HEK293 (cell line): ENCODE measurements around the gene SOX5.

ENCODE experiments used
- CTCF ChIA-PET: fragments of 350-600 bp; formaldehyde crosslinking; extraction: SDS; loops from one replicate; lab custom pipeline; 2021; ENCODE audit warnings: antibody characterized with exemption; lab: Yijun Ruan, JAX
- POLR2A ChIA-PET: fragments of 300-600 bp; formaldehyde crosslinking; extraction: SDS; loops from one replicate; lab custom pipeline; 2020; ENCODE audit warnings: antibody characterized with exemption, inconsistent platforms; lab: Yijun Ruan, JAX
- H3K27ac ChIP-seq: fragments of 200-500 bp; sonication (Bioruptor generic); 2 replicates; pipeline ENCODE4 v1.5.1; 2014; ENCODE audit warnings: low read depth, low read length, control low read depth, inconsistent platforms; ENCODE audit errors: extremely low read depth
- H3K36me3 ChIP-seq, 2 experiments: fragments of 200-500 bp in 1 of 2; sonication (Bioruptor generic) in 1 of 2; 1 replicate in 1 of 2; 2 replicates in 1 of 2; pipeline ENCODE4 v1.5.1; 2014 to 2017; ENCODE audit warnings: inconsistent platforms in 2 of 2, low read length in 2 of 2; ENCODE audit not compliant: control insufficient read depth in 2 of 2, insufficient read depth in 1 of 2
- H3K4me1 ChIP-seq: fragments of 200-500 bp; sonication (Bioruptor generic); 2 replicates; pipeline ENCODE4 v1.5.1; 2014; ENCODE audit warnings: mild to moderate bottlenecking, low read length, inconsistent platforms; ENCODE audit not compliant: control insufficient read depth, insufficient read depth
- H3K4me3 ChIP-seq: 2 replicates; pipeline ENCODE4 v1.5.1; 2011; ENCODE audit warnings: low read depth, mild to moderate bottlenecking, control low read depth, low read length, moderate library complexity
- H3K9me3 ChIP-seq: fragments of 200-500 bp; sonication (Bioruptor generic); 2 replicates; pipeline ENCODE4 v1.5.1; 2014; ENCODE audit warnings: low read depth, low read length, inconsistent platforms; ENCODE audit not compliant: control insufficient read depth, insufficient read depth
- GFI1B ChIP-seq: fragments of 450-650 bp; formaldehyde crosslinking; IDR thresholded peaks from 2 replicates; pipeline ENCODE4 v1.5.1; 2016; ENCODE audit warnings: missing biosample characterization, missing genetic modification characterization
- OVOL3 ChIP-seq: fragments of 450-650 bp; formaldehyde crosslinking; IDR thresholded peaks from 2 replicates; pipeline ENCODE4 v1.5.1; 2016; ENCODE audit warnings: missing biosample characterization, missing genetic modification characterization
- RBAK ChIP-seq: fragments of 450-650 bp; formaldehyde crosslinking; IDR thresholded peaks from 2 replicates; pipeline ENCODE4 v1.5.1; 2016; ENCODE audit warnings: missing biosample characterization, missing genetic modification characterization
- SCRT2 ChIP-seq: fragments of 450-650 bp; formaldehyde crosslinking; IDR thresholded peaks from 2 replicates; pipeline ENCODE4 v1.5.1; 2016; ENCODE audit warnings: missing biosample characterization, missing genetic modification characterization
- ZBTB1 ChIP-seq: fragments of 450-650 bp; formaldehyde crosslinking; IDR thresholded peaks from 2 replicates; pipeline ENCODE4 v1.5.1; 2016; ENCODE audit warnings: missing biosample characterization, missing genetic modification characterization
- ZBTB48 ChIP-seq: fragments of 450-650 bp; formaldehyde crosslinking; IDR thresholded peaks from 2 replicates; pipeline ENCODE4 v1.5.1; 2016; ENCODE audit warnings: missing biosample characterization, missing genetic modification characterization
- ZFP41 ChIP-seq: fragments of 450-650 bp; formaldehyde crosslinking; IDR thresholded peaks from 2 replicates; pipeline ENCODE4 v1.5.1; 2016; ENCODE audit warnings: missing biosample characterization, missing genetic modification characterization, borderline replicate concordance
- ZFP69B ChIP-seq: fragments of 450-650 bp; formaldehyde crosslinking; IDR thresholded peaks from 2 replicates; pipeline ENCODE4 v1.5.1; 2016; ENCODE audit warnings: missing biosample characterization, missing genetic modification characterization
- ZNF114 ChIP-seq: fragments of 450-650 bp; formaldehyde crosslinking; IDR thresholded peaks from 2 replicates; pipeline ENCODE4 v1.5.0; 2017; ENCODE audit warnings: missing biosample characterization, missing genetic modification characterization
- ZNF121 ChIP-seq: fragments of 450-650 bp; formaldehyde crosslinking; IDR thresholded peaks from 2 replicates; pipeline ENCODE4 v1.5.1; 2016; ENCODE audit warnings: missing biosample characterization, missing genetic modification characterization
- ZNF155 ChIP-seq: fragments of 450-650 bp; formaldehyde crosslinking; IDR thresholded peaks from 2 replicates; pipeline ENCODE4 v1.5.1; 2016; ENCODE audit warnings: missing biosample characterization, missing genetic modification characterization
- ZNF16 ChIP-seq: fragments of 450-650 bp; formaldehyde crosslinking; IDR thresholded peaks from 2 replicates; pipeline ENCODE4 v1.5.1; 2016; ENCODE audit warnings: low read depth, missing biosample characterization, missing genetic modification characterization
- ZNF211 ChIP-seq: fragments of 450-650 bp; formaldehyde crosslinking; IDR thresholded peaks from 2 replicates; pipeline ENCODE4 v1.5.1; 2016; ENCODE audit warnings: low read depth, missing biosample characterization, missing genetic modification characterization
- ZNF214 ChIP-seq: fragments of 450-650 bp; formaldehyde crosslinking; IDR thresholded peaks from 2 replicates; pipeline ENCODE4 v1.5.1; 2017; ENCODE audit warnings: missing biosample characterization, mild to moderate bottlenecking, missing genetic modification characterization, borderline replicate concordance
- ZNF514 ChIP-seq: fragments of 450-650 bp; formaldehyde crosslinking; IDR thresholded peaks from 2 replicates; pipeline ENCODE4 v1.5.1; 2016; ENCODE audit warnings: missing biosample characterization, missing genetic modification characterization
- ZNF530 ChIP-seq: fragments of 450-650 bp; formaldehyde crosslinking; IDR thresholded peaks from 2 replicates; pipeline ENCODE4 v1.5.1; 2016; ENCODE audit warnings: low read depth, missing biosample characterization, missing genetic modification characterization
- ZNF560 ChIP-seq: fragments of 450-650 bp; formaldehyde crosslinking; IDR thresholded peaks from 2 replicates; pipeline ENCODE4 v1.5.1; 2017; ENCODE audit warnings: missing biosample characterization, missing genetic modification characterization, borderline replicate concordance
- ZNF596 ChIP-seq: fragments of 450-650 bp; IDR thresholded peaks from 2 replicates; pipeline ENCODE4 v1.5.0; 2018; ENCODE audit warnings: missing biosample characterization, mild to moderate bottlenecking, missing genetic modification characterization, moderate library complexity
- ZNF610 ChIP-seq: fragments of 450-650 bp; formaldehyde crosslinking; IDR thresholded peaks from 2 replicates; pipeline ENCODE4 v1.5.1; 2016; ENCODE audit warnings: missing biosample characterization, missing genetic modification characterization, borderline replicate concordance
- ZNF624 ChIP-seq: fragments of 450-650 bp; formaldehyde crosslinking; IDR thresholded peaks from 2 replicates; pipeline ENCODE4 v1.5.1; 2017; ENCODE audit warnings: missing biosample characterization, missing genetic modification characterization
- ZNF677 ChIP-seq: fragments of 450-650 bp; IDR thresholded peaks from 2 replicates; pipeline ENCODE4 v1.5.0; 2018; ENCODE audit warnings: missing biosample characterization, mild to moderate bottlenecking, missing genetic modification characterization, moderate library complexity
- ZNF843 ChIP-seq: fragments of 450-650 bp; formaldehyde crosslinking; IDR thresholded peaks from 2 replicates; pipeline ENCODE4 v1.5.1; 2016; ENCODE audit warnings: missing biosample characterization, missing genetic modification characterization
- TF ChIP-seq, protein P1 (sequence below): fragments of 450-650 bp; formaldehyde crosslinking; IDR thresholded peaks from 2 replicates; pipeline ENCODE4 v1.5.1; 2016; ENCODE audit warnings: missing biosample characterization, missing genetic modification characterization
- TF ChIP-seq, protein P2 (sequence below): fragments of 450-650 bp; formaldehyde crosslinking; IDR thresholded peaks from 2 replicates; pipeline ENCODE4 v1.5.1; 2016; ENCODE audit warnings: missing biosample characterization, missing genetic modification characterization
- TF ChIP-seq, protein P3 (sequence below): fragments of 450-650 bp; formaldehyde crosslinking; IDR thresholded peaks from 2 replicates; pipeline ENCODE4 v1.5.1; 2017; ENCODE audit warnings: missing biosample characterization, missing genetic modification characterization
- TF ChIP-seq, protein P4 (sequence below): fragments of 450-650 bp; formaldehyde crosslinking; IDR thresholded peaks from 2 replicates; pipeline ENCODE4 v1.5.1; 2016; ENCODE audit warnings: missing biosample characterization, missing genetic modification characterization, low read depth
- TF ChIP-seq, protein P5 (sequence below): fragments of 450-650 bp; formaldehyde crosslinking; IDR thresholded peaks from 2 replicates; pipeline ENCODE4 v1.5.1; 2017; ENCODE audit warnings: missing biosample characterization, missing genetic modification characterization

The SOX5 gene

DNA sequence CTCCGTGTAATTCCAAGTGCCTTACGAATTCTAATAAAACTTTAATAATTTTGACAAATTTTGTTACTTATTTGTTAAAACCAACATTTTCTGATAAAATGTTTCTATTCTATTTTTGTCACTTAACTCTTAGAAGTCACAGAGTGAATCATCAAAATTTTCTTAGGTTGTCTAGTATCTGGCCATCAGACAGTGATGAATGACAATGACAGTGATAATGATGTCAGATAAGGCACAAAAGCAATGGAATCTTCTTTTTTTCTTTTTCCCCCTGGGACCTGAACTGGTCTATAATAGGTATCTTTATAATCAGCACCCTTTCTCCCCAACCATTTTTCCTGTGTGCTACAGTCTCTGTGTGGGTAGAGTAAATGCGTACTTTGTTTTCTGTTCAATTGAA, 407.3 kb downstream of the SOX5 start:
- Histone ChIP-seq H3K36me3 (no peaks in the 10 kb centered on the region), H3K4me1 (no peaks in the 10 kb centered on the region), H3K9me3 (no peaks in the 10 kb centered on the region), H3K4me3 (no peak overlapping the region), H3K27ac (no peak overlapping the region)
- TF ChIP-seq ZNF211 (tag by site-specific recombination) = no peak
- no peak for TF ChIP-seq ZNF514 (tag by site-specific recombination)
- TF ChIP-seq, protein P1, sequence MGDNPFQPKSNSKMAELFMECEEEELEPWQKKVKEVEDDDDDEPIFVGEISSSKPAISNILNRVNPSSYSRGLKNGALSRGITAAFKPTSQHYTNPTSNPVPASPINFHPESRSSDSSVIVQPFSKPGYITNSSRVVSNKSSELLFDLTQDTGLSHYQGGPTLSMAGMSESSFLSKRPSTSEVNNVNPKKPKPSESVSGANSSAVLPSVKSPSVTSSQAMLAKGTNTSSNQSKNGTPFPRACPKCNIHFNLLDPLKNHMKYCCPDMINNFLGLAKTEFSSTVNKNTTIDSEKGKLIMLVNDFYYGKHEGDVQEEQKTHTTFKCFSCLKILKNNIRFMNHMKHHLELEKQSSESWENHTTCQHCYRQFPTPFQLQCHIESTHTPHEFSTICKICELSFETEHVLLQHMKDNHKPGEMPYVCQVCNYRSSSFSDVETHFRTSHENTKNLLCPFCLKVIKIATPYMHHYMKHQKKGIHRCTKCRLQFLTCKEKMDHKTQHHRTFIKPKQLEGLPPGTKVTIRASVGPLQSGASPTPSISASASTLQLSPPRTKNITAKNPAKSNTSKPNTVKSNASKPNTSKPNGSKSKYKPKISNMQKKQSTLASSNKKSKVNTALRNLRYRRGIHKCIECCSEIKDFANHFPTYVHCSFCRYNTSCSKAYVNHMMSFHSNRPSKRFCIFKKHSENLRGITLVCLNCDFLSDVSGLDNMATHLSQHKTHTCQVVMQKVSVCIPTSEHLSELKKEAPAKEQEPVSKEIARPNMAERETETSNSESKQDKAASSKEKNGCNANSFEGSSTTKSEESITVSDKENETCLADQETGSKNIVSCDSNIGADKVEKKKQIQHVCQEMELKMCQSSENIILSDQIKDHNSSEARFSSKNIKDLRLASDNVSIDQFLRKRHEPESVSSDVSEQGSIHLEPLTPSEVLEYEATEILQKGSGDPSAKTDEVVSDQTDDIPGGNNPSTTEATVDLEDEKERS (tag by site-specific recombination) = no peak
- TF ChIP-seq RBAK = no peak
- TF ChIP-seq ZNF16 (tag by site-specific recombination) = no peak
- TF ChIP-seq, protein P2, sequence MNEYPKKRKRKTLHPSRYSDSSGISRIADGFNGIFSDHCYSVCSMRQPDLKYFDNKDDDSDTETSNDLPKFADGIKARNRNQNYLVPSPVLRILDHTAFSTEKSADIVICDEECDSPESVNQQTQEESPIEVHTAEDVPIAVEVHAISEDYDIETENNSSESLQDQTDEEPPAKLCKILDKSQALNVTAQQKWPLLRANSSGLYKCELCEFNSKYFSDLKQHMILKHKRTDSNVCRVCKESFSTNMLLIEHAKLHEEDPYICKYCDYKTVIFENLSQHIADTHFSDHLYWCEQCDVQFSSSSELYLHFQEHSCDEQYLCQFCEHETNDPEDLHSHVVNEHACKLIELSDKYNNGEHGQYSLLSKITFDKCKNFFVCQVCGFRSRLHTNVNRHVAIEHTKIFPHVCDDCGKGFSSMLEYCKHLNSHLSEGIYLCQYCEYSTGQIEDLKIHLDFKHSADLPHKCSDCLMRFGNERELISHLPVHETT (tag by site-specific recombination) = no peak
- TF ChIP-seq, protein P3, sequence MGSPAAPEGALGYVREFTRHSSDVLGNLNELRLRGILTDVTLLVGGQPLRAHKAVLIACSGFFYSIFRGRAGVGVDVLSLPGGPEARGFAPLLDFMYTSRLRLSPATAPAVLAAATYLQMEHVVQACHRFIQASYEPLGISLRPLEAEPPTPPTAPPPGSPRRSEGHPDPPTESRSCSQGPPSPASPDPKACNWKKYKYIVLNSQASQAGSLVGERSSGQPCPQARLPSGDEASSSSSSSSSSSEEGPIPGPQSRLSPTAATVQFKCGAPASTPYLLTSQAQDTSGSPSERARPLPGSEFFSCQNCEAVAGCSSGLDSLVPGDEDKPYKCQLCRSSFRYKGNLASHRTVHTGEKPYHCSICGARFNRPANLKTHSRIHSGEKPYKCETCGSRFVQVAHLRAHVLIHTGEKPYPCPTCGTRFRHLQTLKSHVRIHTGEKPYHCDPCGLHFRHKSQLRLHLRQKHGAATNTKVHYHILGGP = no peak
- TF ChIP-seq ZNF155 (tag by site-specific recombination) = no peak
- TF ChIP-seq ZNF596 (tag by site-specific recombination) = no peak
- TF ChIP-seq SCRT2 (tag by site-specific recombination) = no peak
- no peak for TF ChIP-seq GFI1B (tag by site-specific recombination)
- no peak for TF ChIP-seq ZNF121 (tag by site-specific recombination)
- TF ChIP-seq ZNF530 = no peak
- no peak for TF ChIP-seq ZNF560 (tag by site-specific recombination)
- CTCF ChIA-PET = no interaction called here
- POLR2A ChIA-PET = no interaction called here

DNA sequence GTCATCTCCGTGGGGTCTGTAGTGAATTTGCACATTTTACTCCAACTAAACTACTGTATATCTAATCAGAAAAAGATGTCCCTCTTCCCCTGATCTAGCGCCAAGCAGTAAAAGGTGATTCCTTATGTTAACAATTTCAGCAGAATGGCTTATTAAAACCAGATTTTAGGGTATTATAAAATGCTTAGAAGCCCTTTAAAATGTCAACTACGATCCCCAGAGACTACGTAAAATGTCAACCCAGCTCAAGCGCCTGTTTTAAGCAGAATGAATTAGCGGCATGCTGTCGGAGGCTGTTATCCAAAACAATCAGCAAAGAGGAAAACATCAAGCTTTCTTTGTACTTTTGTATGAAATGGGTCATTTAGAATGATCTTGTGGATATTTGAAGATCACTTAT, 408.9 kb downstream of the SOX5 start:
- no peaks in the 10 kb centered on the region for H3K36me3 ChIP-seq
- no peaks in the 10 kb centered on the region for H3K9me3 ChIP-seq
- ChIA-PET POLR2A (no interaction called here), CTCF (no interaction called here)
- no peaks in the 10 kb centered on the region for H3K4me1 ChIP-seq
- H3K4me3 ChIP-seq = no peak overlapping the region
- H3K27ac ChIP-seq = no peak overlapping the region
- TF ChIP-seq ZNF624 (tag by site-specific recombination) (no peak), ZBTB48 (tag by site-specific recombination) (no peak), ZBTB1 (tag by site-specific recombination) (no peak), ZNF114 (tag by site-specific recombination) (no peak), ZNF214 (tag by site-specific recombination) (no peak), ZNF843 (no peak), ZNF677 (no peak), OVOL3 (no peak), ZNF610 (tag by site-specific recombination) (no peak), ZFP69B (tag by site-specific recombination) (no peak), ZFP41 (tag by site-specific recombination) (no peak)
- TF ChIP-seq, protein P3 = no peak
- TF ChIP-seq, protein P4, sequence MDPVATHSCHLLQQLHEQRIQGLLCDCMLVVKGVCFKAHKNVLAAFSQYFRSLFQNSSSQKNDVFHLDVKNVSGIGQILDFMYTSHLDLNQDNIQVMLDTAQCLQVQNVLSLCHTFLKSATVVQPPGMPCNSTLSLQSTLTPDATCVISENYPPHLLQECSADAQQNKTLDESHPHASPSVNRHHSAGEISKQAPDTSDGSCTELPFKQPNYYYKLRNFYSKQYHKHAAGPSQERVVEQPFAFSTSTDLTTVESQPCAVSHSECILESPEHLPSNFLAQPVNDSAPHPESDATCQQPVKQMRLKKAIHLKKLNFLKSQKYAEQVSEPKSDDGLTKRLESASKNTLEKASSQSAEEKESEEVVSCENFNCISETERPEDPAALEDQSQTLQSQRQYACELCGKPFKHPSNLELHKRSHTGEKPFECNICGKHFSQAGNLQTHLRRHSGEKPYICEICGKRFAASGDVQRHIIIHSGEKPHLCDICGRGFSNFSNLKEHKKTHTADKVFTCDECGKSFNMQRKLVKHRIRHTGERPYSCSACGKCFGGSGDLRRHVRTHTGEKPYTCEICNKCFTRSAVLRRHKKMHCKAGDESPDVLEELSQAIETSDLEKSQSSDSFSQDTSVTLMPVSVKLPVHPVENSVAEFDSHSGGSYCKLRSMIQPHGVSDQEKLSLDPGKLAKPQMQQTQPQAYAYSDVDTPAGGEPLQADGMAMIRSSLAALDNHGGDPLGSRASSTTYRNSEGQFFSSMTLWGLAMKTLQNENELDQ (tag by site-specific recombination) = no peak
- TF ChIP-seq, protein P5, sequence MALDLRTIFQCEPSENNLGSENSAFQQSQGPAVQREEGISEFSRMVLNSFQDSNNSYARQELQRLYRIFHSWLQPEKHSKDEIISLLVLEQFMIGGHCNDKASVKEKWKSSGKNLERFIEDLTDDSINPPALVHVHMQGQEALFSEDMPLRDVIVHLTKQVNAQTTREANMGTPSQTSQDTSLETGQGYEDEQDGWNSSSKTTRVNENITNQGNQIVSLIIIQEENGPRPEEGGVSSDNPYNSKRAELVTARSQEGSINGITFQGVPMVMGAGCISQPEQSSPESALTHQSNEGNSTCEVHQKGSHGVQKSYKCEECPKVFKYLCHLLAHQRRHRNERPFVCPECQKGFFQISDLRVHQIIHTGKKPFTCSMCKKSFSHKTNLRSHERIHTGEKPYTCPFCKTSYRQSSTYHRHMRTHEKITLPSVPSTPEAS (tag by site-specific recombination) = no peak
